ENCODE results near the gene CD276.

The CD276 gene

DNA sequence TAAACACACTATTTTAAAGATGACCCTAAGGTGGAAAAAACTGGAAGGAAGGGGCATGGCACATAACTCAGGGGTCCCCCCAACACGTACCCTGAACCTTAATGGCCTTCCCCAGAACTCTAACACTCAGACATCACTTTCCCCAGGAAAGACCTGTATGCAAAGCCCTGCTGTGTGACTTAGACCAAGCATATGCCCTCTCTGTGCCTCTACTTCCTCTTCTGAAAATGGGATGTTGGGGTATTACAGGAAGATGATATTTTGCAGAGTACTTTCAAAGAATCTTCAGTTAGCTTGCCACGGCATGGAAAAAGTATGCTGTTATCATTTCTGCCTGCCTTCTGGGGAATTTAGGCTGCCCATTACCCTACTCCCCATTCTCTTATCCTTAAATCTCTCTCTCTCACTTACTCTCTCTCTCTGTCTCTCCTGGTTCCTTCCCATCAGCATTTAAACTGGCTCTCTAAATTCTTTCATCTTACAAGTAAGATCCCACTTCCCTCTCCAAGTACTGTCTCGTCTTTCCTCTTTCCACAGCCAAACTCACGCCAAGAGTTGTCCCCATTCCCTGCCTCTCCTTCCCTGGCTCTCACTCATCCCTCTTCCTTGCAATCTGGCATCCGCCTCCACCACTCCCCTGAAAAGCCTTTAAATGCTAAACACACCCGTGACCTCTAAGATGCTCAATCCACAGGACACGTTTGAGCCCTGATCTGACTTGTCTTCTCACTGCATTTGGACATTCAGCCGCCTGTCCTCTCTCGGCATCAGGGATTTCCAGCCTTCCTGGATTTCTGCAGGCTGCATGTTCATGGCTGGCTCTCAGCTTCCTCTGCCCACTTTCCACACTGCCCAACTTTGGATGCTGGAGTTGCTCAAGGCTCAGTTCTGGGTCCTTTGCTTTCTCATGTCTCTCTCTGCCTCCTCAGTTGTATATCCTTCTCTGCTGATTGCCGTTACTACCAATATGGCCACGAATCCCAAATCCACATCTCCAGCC, 76.4 kb downstream of the CD276 start:
- ChIA-PET POLR2A (ENCODE audit: low non-redundant PET) (no interaction called here), CTCF (no interaction called here)
- no peak overlapping the region for H3K27ac ChIP-seq
- TF ChIP-seq, protein P1, sequence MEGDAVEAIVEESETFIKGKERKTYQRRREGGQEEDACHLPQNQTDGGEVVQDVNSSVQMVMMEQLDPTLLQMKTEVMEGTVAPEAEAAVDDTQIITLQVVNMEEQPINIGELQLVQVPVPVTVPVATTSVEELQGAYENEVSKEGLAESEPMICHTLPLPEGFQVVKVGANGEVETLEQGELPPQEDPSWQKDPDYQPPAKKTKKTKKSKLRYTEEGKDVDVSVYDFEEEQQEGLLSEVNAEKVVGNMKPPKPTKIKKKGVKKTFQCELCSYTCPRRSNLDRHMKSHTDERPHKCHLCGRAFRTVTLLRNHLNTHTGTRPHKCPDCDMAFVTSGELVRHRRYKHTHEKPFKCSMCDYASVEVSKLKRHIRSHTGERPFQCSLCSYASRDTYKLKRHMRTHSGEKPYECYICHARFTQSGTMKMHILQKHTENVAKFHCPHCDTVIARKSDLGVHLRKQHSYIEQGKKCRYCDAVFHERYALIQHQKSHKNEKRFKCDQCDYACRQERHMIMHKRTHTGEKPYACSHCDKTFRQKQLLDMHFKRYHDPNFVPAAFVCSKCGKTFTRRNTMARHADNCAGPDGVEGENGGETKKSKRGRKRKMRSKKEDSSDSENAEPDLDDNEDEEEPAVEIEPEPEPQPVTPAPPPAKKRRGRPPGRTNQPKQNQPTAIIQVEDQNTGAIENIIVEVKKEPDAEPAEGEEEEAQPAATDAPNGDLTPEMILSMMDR (conservative IDR thresholded peaks at IDR 0.05; ENCODE audit: low read depth), result no peak
- DNase-seq (ENCODE audit: low spot score), result no peak

DNA sequence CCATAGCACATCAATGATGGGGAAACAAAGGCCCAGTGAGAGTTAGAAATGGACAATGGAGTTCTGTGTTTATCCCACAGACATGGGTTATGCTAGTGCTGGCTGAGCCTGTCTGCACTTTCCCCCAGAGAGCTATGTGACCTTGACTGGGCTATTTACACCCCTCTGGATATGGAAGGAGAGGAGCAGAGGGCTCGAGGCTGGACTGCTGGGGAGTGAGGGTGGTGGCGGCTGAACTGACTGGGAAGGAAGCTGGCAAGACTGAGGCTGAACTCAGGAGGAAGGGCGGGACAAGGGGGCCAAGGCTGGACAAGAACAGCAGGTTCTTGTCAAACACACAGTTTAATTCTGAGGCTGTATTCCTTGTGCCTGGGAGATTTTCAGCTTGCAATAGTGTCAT, 79.7 kb downstream of the CD276 start:
- TF ChIP-seq, protein P1 (conservative IDR thresholded peaks at IDR 0.05; ENCODE audit: low read depth), result no peak
- ChIA-PET POLR2A (ENCODE audit: low non-redundant PET) (no interaction called here), CTCF (no interaction called here)
- DNase-seq (ENCODE audit: low spot score), result no peak
- H3K27ac ChIP-seq, result no peak overlapping the region

All from RWPE1 (cell line).